ENCODE results near the gene ASPA.

Gene ASPA

DNA sequence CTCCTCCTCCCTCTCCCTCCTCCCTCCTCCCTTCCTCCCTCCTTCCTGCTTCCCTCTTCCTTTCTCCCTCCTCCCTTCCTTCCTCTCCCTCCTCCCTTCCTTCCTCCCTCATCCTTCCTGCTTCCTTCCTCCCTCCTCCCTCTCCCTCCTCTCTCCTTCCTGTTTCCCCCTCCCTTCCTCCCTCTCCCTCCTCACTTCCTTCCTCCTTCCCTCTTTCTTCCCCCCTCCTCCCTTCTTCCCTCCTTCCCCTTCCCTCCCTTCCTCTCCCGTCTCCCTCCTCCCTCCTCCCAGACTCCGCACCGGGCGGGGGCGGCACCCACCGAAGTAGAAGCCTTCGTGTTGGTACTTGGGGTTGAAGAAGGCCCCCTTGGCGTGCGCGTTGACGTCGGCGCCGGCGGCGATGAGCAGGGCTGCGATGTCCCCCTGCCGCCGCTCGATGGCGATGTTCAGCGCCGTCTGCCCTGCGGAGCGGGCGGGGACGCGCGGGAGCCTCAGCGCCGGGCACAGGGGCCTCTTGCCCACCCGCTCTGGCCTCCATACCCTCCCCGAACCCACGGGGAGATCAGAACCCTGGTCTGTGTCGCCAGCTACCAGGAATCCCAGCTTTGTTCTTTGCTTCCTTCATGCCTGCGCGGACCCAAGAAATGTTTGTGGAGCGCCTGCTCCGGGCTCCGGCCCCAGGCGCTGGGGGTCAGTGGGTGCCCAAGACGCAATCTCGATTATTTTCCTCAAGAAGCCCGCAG is 59.6 kb downstream of the ASPA start:
- FAIRE-seq: no peak

- no peak for FAIRE-seq
Observed at GRCh38 chr17:3536716-3537115, 60.9 kb downstream of the ASPA start.

DNA sequence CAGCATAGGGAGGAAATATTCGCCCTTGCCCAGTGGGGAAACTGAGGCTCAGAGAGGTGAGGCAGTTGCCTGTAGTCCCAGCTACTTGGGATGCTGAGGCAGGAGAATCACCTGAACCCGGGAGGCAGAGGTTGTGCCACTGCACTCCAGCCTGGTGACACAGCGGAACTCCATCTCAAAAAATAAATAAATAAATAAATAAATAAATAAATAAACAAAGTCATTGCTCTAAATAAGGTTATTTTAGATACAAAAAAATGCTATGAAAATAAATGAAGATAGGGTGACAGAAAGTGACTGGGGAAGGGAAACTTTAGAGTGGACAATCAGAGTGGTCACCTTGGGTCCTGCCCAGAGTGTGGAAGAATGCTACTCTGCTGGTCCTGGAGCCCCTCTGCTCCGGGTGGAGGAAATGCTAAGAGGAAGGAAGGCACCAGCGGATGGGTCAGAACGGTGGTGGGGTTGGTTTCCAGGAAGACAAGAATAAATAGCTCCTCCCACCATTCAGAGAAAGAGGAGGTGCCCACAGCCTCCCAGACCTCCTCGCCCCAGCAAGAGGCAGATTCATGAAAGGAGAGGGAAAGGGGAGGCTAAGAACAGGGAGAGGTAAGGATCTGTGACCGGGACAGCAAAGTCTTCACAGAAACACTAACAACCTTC is 64.2 kb downstream of the ASPA start:
- no peak for FAIRE-seq

DNA sequence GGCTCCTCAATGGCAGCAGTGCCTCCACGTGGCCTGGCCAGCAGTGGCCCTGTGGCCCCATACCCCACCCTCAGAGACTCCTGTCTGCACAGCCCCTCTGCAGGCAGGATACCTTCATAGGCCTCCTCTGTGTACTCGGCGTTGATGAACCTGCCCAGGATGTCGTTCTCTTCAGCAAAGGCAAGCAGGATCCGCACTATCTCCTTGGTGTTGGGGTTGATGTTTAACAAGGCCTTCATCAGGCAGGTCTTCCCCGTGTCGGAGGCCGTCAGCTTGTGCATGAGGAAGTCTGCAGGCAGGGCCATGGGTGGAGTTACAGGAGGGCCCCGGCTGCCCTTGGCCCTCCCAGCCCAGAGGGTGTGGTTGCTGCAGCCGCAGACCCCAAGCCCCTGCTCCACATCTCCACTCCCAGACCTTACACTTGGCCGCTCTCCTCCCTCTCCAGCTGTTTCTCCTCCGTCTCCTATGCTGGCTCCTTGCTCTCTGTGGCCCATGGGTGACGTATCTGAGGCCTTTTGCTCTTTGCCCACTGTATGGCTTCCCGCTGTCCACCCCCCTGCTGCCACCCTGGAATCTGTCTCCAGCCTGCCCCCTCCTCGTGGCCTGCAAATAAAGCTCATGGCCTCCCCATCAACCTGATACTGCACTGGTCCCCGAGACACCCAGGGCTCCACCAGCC is 66.8 kb downstream of the ASPA start:
- no peak for FAIRE-seq

DNA sequence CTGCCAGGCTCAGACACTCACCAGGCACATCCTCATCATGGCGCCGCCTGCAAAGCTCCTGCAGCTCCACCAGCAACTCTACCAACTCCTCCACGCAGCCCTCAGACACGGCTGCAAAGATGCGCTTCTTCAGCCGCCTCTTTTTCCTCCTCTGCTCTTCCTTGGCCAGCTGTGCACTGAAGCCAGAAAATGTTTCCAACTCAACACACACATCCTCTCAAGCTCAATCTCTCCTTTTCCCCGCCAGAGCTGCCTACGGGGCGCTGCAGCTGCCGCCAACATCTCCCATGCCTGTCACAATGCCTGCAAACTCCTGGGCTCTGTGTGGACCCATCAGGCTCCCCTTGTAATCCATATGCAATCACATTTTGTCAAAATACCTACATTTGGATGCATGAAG is 67.7 kb downstream of the ASPA start:
- FAIRE-seq: no peak

GRCh38 chr17:3544365-3544764 is 68.6 kb downstream of the ASPA start:
- no peak for FAIRE-seq

- no peak for FAIRE-seq
Observed at GRCh38 chr17:3545151-3545550, 69.4 kb downstream of the ASPA start.

DNA sequence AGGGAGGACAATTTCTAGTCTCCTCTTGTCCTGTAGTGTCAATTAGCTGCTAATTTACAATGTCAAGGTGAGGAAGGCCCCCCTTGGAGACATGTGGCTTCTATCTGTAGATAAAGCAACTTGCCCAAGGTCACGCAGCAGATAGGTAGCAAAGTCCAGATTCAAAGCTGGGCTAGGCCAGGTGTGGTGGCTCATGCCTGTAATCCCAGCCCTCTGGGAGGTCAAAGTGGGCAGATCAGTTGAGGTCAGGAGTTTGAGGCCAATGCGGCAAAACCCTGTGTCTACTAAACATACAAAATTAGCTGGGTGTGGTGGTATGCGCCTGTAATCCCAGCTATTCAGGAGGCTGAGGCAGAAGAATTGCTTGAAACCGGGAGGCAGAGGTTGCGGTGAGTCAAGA is 70.7 kb downstream of the ASPA start:
- FAIRE-seq: no peak

DNA sequence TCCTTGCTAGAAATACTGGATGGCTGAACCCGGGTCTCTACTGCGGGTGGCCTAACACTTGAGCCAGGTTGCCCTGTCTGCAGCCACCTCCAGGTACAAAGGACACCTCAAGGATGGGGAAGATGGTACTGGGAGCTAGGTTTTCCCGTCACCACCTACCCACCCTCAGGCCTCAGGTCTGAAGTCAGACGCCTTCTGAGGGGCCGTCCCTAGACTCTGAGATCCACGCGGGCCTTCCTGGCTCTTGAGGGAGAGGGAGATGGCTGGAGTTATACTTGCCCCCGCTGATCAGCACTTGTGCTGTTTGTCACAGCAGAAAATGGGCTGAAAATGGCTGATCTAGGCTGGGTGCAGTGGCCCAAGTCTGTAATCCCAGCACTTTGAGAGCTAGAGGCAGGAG is 71.2 kb downstream of the ASPA start:
- FAIRE-seq: no peak

DNA sequence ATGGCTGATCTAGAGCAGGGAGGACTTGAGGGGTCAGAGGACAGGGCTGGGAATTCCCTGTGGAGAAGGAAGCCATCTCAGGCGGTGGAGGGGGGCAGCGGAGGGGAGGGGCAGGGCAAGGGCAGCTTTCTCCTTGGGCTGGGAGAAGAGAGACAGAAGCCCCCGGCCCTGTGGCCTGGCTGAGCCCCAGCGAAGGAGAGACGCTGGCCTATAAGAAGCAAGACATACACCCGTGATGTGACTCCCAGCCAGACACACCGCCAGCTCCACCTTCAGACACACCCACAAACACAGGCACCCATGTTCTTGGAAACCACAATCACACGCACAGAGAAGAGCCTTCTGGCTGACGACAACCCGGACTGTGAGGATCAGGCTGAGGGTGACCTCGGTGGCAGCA is 71.8 kb downstream of the ASPA start:
- FAIRE-seq: no peak

- no peak for FAIRE-seq
Observed at GRCh38 chr17:3549610-3550162, 73.9 kb downstream of the ASPA start.

DNA sequence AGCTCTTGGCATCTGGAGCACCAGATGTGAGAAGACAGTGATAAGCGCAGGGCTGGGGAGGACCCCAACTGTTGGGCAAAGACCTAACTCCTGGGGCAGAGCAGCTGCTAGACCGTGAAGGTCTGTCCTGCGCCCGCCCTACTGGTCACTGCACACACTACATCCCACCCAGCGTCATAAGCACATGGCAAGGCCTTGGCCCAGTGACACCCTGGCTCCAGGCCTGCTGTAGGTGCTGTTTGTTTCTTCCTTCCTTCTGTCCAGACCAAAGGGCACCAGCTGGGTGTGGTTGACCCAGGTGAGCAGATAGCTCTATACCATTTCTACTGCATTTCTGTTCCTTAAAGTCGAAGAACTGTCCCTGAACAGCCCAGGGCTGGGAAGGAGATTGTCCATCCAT is 75.4 kb downstream of the ASPA start:
- FAIRE-seq: no peak

GRCh38 chr17:3552916-3553315 is 77.1 kb downstream of the ASPA start:
- no peak for FAIRE-seq
